Sigmoid colon (tissue), 4 donors: ENCODE measurements around the gene SPOCK1.

Source experiments
- CTCF ChIP-seq, 4 experiments: fragments of 450-650 bp in 3 of 4; fragments of 200-600 bp in 1 of 4; IDR thresholded peaks; one replicate each; pipeline ENCODE4 v1.5.1; 2016 to 2019; ENCODE audit warnings: antibody characterized with exemption in 4 of 4, mild to moderate bottlenecking in 3 of 4, moderate library complexity in 2 of 4
- POLR2A ChIP-seq, 2 donors: fragments of 450-650 bp; IDR thresholded peaks; one replicate each; pipeline ENCODE4 v1.6.1; 2016; ENCODE audit warnings: antibody characterized with exemption in 2 of 2, mild to moderate bottlenecking in 2 of 2, moderate library complexity in 2 of 2
- POLR2AphosphoS5 ChIP-seq, 4 donors: sonication (generic); formaldehyde crosslinking; IDR thresholded peaks; one replicate each; pipeline ENCODE4 v1.6.1; 2017; ENCODE audit warnings: antibody characterized with exemption in 4 of 4

DNA sequence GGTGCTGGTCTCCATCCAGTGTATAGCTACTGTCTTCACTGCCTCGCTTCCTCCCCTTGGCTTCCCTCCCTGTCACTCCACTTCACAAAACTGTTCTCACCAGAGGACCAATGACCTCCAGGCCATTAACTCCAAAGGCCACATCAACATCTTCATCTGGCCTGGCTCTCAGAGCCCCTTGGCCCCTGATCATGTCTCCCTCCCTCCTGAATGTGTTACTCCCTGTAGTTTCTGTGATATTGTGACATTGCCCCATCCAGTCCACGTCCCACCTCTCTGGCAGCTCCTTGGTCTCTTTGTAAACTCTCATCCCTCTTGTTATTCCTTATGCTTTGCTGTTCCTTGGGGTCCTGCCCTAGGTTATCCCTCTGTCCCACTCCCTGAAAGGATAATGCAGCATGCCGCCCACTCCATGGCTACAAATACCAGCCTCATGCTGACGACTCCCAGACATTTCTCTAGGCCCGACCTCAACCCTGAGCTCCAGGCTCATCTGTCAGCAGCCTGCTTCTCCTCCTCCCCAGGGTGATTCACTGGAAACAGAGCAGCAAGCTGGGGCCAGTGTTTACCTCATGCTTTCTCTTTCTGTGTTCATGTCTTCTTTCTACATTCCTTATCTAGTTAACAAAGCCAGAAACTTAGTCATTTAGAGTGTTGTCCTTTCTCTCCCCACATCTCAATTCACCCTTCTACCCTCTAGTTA lies 312.2 kb downstream of the SPOCK1 start:
- TF ChIP-seq CTCF (IDR thresholded peaks at IDR 0.05): no peak
- TF ChIP-seq POLR2A (IDR thresholded peaks at IDR 0.05): no peak
- TF ChIP-seq POLR2AphosphoS5 (IDR thresholded peaks at IDR 0.05): no peak
